A549 (cell line): Measurements from ENCODE around the gene SMAD3. TPM values are rescaled to one million over a fixed set of nuclear protein-coding genes. Genes with fewer than 3 reads are reported as not detected.
A peak's percentile ranks its signal among the peaks of the same experiment; 100 is the strongest.

Experiments
- ATAC-seq, 2 experiments: fragments of 200-7000 bp in 1 of 2; fragments of >200 bp in 1 of 2; cut with Nextera tagmentation in 1 of 2; cut with Tn5 transposase in 1 of 2; 3 replicates each; pipeline versions ENCODE4 v1.8.0 to v1.9.1; 2018 to 2020; ENCODE audit warnings: mild to moderate bottlenecking in 1 of 2, moderate library complexity in 1 of 2
- CTCF ChIA-PET: fragments of 300-600 bp; sonication (Branson Sonifier 250); formaldehyde crosslinking; extraction: SDS; loops from one replicate; lab custom pipeline; 2021; ENCODE audit warnings: antibody characterized with exemption, inconsistent platforms; lab: Yijun Ruan, JAX
- POLR2A ChIA-PET: fragments of 350-600 bp; formaldehyde crosslinking; extraction: SDS; loops from one replicate; lab custom pipeline; 2021; ENCODE audit warnings: antibody characterized with exemption, inconsistent platforms; lab: Yijun Ruan, JAX
- DNase-seq, 2 experiments: peaks; one replicate each; pipeline versions ENCODE4 v3.0.0 to v3.0.0-alpha.2; 2011 to 2016; ENCODE audit warnings: low read depth in 1 of 2, low spot score in 1 of 2
- FAIRE-seq: peaks from 2 replicates; lab custom pipeline; 2011; peaks lifted over from hg19 to GRCh38; lab: Jason Lieb, UNC
- H3K27ac ChIP-seq, 2 experiments: fragments of >200 bp; sonication (Bioruptor Twin); formaldehyde crosslinking; 3 replicates each; pipeline ENCODE4 v1.5.1; 2016 to 2017
- H3K4me1 ChIP-seq: fragments of >200 bp; sonication (Bioruptor Twin); formaldehyde crosslinking; 3 replicates; pipeline ENCODE4 v1.6.1; 2016
- H3K4me2 ChIP-seq: fragments of >200 bp; sonication (Bioruptor Twin); formaldehyde crosslinking; 3 replicates; pipeline ENCODE4 v1.6.1; 2016
- H3K4me3 ChIP-seq: fragments of >200 bp; sonication (Bioruptor Twin); formaldehyde crosslinking; 3 replicates; pipeline ENCODE4 v1.5.1; 2016
- H3K9me3 ChIP-seq: fragments of >200 bp; sonication (Bioruptor Twin); formaldehyde crosslinking; 3 replicates; pipeline ENCODE4 v1.6.1; 2016
- ATOH8 ChIP-seq: fragments of 250-450 bp; sonication (Bioruptor Pico); IDR thresholded peaks from 2 replicates; pipeline ENCODE4 v1.5.0; 2020; ENCODE audit warnings: low read depth, mild to moderate bottlenecking, moderate library complexity
- CEBPB ChIP-seq, 2 experiments: fragments of >200 bp in 1 of 2; sonication (Bioruptor Twin) in 1 of 2; formaldehyde crosslinking in 1 of 2; IDR thresholded peaks; 2 replicates each; pipeline ENCODE4 v1.6.1; 2012 to 2016
- CHD2 ChIP-seq: fragments of 150-350 bp; IDR thresholded peaks from 2 replicates; pipeline ENCODE4 v1.6.1; 2014; ENCODE audit warnings: low read length; ENCODE audit not compliant: partially characterized antibody
- CTCF ChIP-seq: fragments of >200 bp; sonication (Bioruptor Twin); formaldehyde crosslinking; IDR thresholded peaks from 3 replicates; pipeline ENCODE4 v1.5.1; 2016
- E2F6 ChIP-seq: IDR thresholded peaks from 2 replicates; pipeline ENCODE4 v1.6.1; 2012; ENCODE audit warnings: low read depth, borderline replicate concordance
- EHF ChIP-seq: fragments of 250-450 bp; sonication (Bioruptor Pico); IDR thresholded peaks from 2 replicates; pipeline ENCODE4 v1.5.0; 2020; ENCODE audit warnings: mild to moderate bottlenecking
- FOSL2 ChIP-seq, 2 experiments: fragments of 450-650 bp in 1 of 2; fragments of >200 bp in 1 of 2; sonication (Bioruptor Twin) in 1 of 2; formaldehyde crosslinking; IDR thresholded peaks; 2 replicates each; pipeline versions ENCODE4 v1.5.0 to v1.6.1; 2016 to 2020; ENCODE audit warnings: mild to moderate bottlenecking in 1 of 2, moderate library complexity in 1 of 2
- GATA3 ChIP-seq: IDR thresholded peaks from 2 replicates; pipeline ENCODE4 v1.6.1; 2012; ENCODE audit warnings: borderline replicate concordance
- HOXB13 ChIP-seq: fragments of 250-450 bp; sonication (Bioruptor Pico); IDR thresholded peaks from 2 replicates; pipeline ENCODE4 v1.5.0; 2020; ENCODE audit warnings: low read depth, mild to moderate bottlenecking, moderate library complexity
- HOXB5 ChIP-seq: fragments of 250-450 bp; sonication (Bioruptor Pico); IDR thresholded peaks from 2 replicates; pipeline ENCODE4 v1.5.0; 2020; ENCODE audit warnings: mild to moderate bottlenecking, moderate library complexity
- JUN ChIP-seq, 2 experiments: fragments of >200 bp; sonication (Bioruptor Twin); formaldehyde crosslinking; IDR thresholded peaks; 2 replicates in 1 of 2; 3 replicates in 1 of 2; pipeline ENCODE4 v1.6.1; 2016 to 2017
- JUNB ChIP-seq: fragments of >200 bp; sonication (Bioruptor Twin); formaldehyde crosslinking; IDR thresholded peaks from 2 replicates; pipeline ENCODE4 v1.6.1; 2016
- KDM5A ChIP-seq: fragments of 200-600 bp; sonication (generic); IDR thresholded peaks from 2 replicates; pipeline ENCODE4 v1.6.1; 2016; ENCODE audit warnings: antibody characterized with exemption, mild to moderate bottlenecking
- MAX ChIP-seq: IDR thresholded peaks from 2 replicates; pipeline ENCODE4 v1.6.1; 2012
- MYC ChIP-seq: IDR thresholded peaks from 2 replicates; pipeline ENCODE4 v1.6.1; 2012; ENCODE audit warnings: mild to moderate bottlenecking, inconsistent platforms, low read length, improper control_type of control experiment, borderline replicate concordance
- PBX3 ChIP-seq: IDR thresholded peaks from 2 replicates; pipeline ENCODE4 v1.6.1; 2012
- POLR2A ChIP-seq: IDR thresholded peaks from 2 replicates; pipeline ENCODE4 v1.6.1; 2012; ENCODE audit warnings: mild to moderate bottlenecking, low read length
- RAD21 ChIP-seq, 2 experiments: fragments of >200 bp in 1 of 2; sonication (Bioruptor Twin) in 1 of 2; formaldehyde crosslinking in 1 of 2; IDR thresholded peaks in 1 of 2; conservative IDR thresholded peaks in 1 of 2; 2 replicates in 1 of 2; 3 replicates in 1 of 2; pipeline ENCODE4 v1.6.1; 2012 to 2018; ENCODE audit warnings: inconsistent platforms in 1 of 2
- RCOR1 ChIP-seq: fragments of 150-350 bp; IDR thresholded peaks from 2 replicates; pipeline ENCODE4 v1.6.1; 2014; ENCODE audit warnings: antibody characterized with exemption, low read length, low read depth
- SMC3 ChIP-seq: fragments of >200 bp; sonication (Bioruptor Twin); formaldehyde crosslinking; IDR thresholded peaks from 3 replicates; pipeline ENCODE4 v1.6.1; 2018; ENCODE audit warnings: inconsistent platforms
- TP53 ChIP-seq: fragments of 250-450 bp; sonication (Bioruptor Pico); IDR thresholded peaks from 2 replicates; pipeline ENCODE4 v1.5.0; 2021; ENCODE audit warnings: mild to moderate bottlenecking, moderate library complexity
- WGBS: methylation state at CpG from one replicate; pipeline ENCODE4 v1.1.6; 2017; ENCODE audit errors: missing lambda C conversion rate; 5-methylcytosine and 5-hydroxymethylcytosine counted together
- polyA minus RNA-seq: library from RNA; depleted of rRNA, polyadenylated mRNA; stranded (reverse); fragments of >200 nt; gene quantifications from 2 replicates; pipeline ENCODE4 v1.2.3, GENCODE V29; 2011; rRNA and poly(A)+ RNA removed
- polyA plus RNA-seq, 4 experiments: library from polyadenylated mRNA; depleted of rRNA in 3 of 4; stranded (reverse); fragments of >200 nt; fragmentation: RNase III in 1 of 4; extraction: RNeasy Plus Mini Kit Qiagen cat#74134 plus additional on column Dnase treatment in 1 of 4; gene quantifications; 2 replicates in 3 of 4; 3 replicates in 1 of 4; pipeline ENCODE4 v1.2.3, GENCODE V29; 2011 to 2017
- TF ChIP-seq, protein P1 (sequence below): fragments of >200 bp; sonication (Bioruptor Twin); formaldehyde crosslinking; IDR thresholded peaks from 3 replicates; pipeline ENCODE4 v1.6.1; 2016
- TF ChIP-seq, protein P2 (sequence below): fragments of 200-600 bp; sonication (generic); IDR thresholded peaks from 2 replicates; pipeline ENCODE4 v1.6.1; 2016; ENCODE audit warnings: antibody characterized with exemption, mild to moderate bottlenecking, moderate library complexity

SMAD3 gene
- polyA plus RNA-seq (2011; rRNA removed) (77.2 and 101 TPM in 2 replicates), polyA plus RNA-seq (2017; fragmentation: RNase III; extraction: RNeasy Plus Mini Kit Qiagen cat#74134 plus additional on column Dnase treatment) (74.6 to 106 TPM (median 93.4 TPM) in 3 replicates), polyA minus RNA-seq (138 and 158 TPM in 2 replicates)
- polyA plus RNA-seq (2012; cell fraction: cytosol; rRNA removed): 116 and 161 TPM in 2 replicates
- polyA plus RNA-seq (2012; cell fraction: nucleus; rRNA removed): 256 and 267 TPM in 2 replicates

- TF ChIP-seq HOXB13 (0 out of 2 replicates have a peak, but pooled peaks have one; percentile 13), E2F6 (no peak; the same call in 1 of the 2 replicates), MYC (0 out of 2 replicates have a peak, but pooled peaks have one; percentile 4), GATA3 (peak; percentile 59), CTCF (peak; percentile 31; the same call in 1 of the 3 replicates), EHF (CRISPR knock-in tag) (no peak), ATOH8 (peak; percentile 22; the same call in 1 of the 2 replicates), HOXB5 (CRISPR knock-in tag) (0 out of 2 replicates have a peak, but pooled peaks have one; percentile 23), RCOR1 (no peak), SMC3 (peak; percentile 53), POLR2A (peak; percentile 75), CEBPB (IDR thresholded peaks at IDR 0.05) (peak in 1 of 2 experiments; percentile 7; a peak in 1 of 4 replicates), KDM5A (no peak), JUN (IDR thresholded peaks at IDR 0.05) (peak; percentile 90 to 94), TP53 (CRISPR knock-in tag) (0 out of 2 replicates have a peak, but pooled peaks have one; percentile 30), CHD2 (peak; percentile 48), JUNB (peak; percentile 42; the same call in 1 of the 2 replicates), PBX3 (peak; percentile 83), MAX (peak; percentile 75), FOSL2 (IDR thresholded peaks at IDR 0.05) (no peak), FOSL2 (CRISPR knock-in tag; IDR thresholded peaks at IDR 0.05) (peak; percentile 30), RAD21 (conservative IDR thresholded peaks at IDR 0.05 in 1 of 2, IDR thresholded peaks at IDR 0.05 in 1 of 2) (peak; percentile 27 to 58; a peak in 2 of 5 replicates)
- TF ChIP-seq, protein P1, sequence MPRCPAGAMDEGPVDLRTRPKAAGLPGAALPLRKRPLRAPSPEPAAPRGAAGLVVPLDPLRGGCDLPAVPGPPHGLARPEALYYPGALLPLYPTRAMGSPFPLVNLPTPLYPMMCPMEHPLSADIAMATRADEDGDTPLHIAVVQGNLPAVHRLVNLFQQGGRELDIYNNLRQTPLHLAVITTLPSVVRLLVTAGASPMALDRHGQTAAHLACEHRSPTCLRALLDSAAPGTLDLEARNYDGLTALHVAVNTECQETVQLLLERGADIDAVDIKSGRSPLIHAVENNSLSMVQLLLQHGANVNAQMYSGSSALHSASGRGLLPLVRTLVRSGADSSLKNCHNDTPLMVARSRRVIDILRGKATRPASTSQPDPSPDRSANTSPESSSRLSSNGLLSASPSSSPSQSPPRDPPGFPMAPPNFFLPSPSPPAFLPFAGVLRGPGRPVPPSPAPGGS: peak; percentile 92
- TF ChIP-seq, protein P2, sequence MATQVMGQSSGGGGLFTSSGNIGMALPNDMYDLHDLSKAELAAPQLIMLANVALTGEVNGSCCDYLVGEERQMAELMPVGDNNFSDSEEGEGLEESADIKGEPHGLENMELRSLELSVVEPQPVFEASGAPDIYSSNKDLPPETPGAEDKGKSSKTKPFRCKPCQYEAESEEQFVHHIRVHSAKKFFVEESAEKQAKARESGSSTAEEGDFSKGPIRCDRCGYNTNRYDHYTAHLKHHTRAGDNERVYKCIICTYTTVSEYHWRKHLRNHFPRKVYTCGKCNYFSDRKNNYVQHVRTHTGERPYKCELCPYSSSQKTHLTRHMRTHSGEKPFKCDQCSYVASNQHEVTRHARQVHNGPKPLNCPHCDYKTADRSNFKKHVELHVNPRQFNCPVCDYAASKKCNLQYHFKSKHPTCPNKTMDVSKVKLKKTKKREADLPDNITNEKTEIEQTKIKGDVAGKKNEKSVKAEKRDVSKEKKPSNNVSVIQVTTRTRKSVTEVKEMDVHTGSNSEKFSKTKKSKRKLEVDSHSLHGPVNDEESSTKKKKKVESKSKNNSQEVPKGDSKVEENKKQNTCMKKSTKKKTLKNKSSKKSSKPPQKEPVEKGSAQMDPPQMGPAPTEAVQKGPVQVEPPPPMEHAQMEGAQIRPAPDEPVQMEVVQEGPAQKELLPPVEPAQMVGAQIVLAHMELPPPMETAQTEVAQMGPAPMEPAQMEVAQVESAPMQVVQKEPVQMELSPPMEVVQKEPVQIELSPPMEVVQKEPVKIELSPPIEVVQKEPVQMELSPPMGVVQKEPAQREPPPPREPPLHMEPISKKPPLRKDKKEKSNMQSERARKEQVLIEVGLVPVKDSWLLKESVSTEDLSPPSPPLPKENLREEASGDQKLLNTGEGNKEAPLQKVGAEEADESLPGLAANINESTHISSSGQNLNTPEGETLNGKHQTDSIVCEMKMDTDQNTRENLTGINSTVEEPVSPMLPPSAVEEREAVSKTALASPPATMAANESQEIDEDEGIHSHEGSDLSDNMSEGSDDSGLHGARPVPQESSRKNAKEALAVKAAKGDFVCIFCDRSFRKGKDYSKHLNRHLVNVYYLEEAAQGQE: no peak
- ChIA-PET POLR2A (interaction anchor here (0.6 to 2.1 kb wide), 27 partner anchors 9 to 189 kb away, joined by 3 to 17 read pairs (median 4); partner anchors contain the start of genes AAGAB and IQCH), CTCF (interaction anchor here (0.6 to 8.0 kb wide), 17 partner anchors 9 to 122 kb away, joined by 3 to 66 read pairs (median 5); no protein-coding TSS in a partner anchor)
- Histone ChIP-seq H3K4me3 (peak within 1 kb of the TSS; percentile 95), H3K4me1 (peaks cover 52% of the 10 kb centered on the region), H3K4me2 (peak within 1 kb of the TSS; percentile 94), H3K9me3 (no peaks in the 10 kb centered on the region), H3K27ac (peak within 1 kb of the TSS; percentile 89 to 96)
- FAIRE-seq (no peak), DNase-seq (peak; percentile 93 to 98), ATAC-seq (peak; percentile 80 to 81)
- WGBS: under 1% methylated on average over 33 of the region's 63 CpGs
These were observed at the start of gene SMAD3 for GRCh38 chr15:67065531-67066005. Gene SMAD3, plus strand, starts transcription at chr15:67065602. Its CDS starts 553 bp downstream, at chr15:67066155.
